Astrocyte of the spinal cord (primary cell): ENCODE results near the gene P2RX7.

Experiments
- DNase-seq: peaks from one replicate; pipeline ENCODE4 v3.0.0; 2011; ENCODE audit warnings: low read depth, low spot score
- H3K4me3 ChIP-seq: 2 replicates; pipeline ENCODE4 v1.5.1; 2011; ENCODE audit warnings: low read depth, mild to moderate bottlenecking, low read length, moderate library complexity
- in situ Hi-C: cut with HindIII; loops from 2 replicates; pipeline ENCODE4 v1.10.0; 2017; ENCODE audit warnings: low sequenced_read_pairs
- TF ChIP-seq, protein P1 (sequence below): IDR thresholded peaks from 2 replicates; pipeline ENCODE4 v1.5.1; 2012; ENCODE audit warnings: low read depth, mild to moderate bottlenecking, low read length, inconsistent platforms

The P2RX7 gene

DNA sequence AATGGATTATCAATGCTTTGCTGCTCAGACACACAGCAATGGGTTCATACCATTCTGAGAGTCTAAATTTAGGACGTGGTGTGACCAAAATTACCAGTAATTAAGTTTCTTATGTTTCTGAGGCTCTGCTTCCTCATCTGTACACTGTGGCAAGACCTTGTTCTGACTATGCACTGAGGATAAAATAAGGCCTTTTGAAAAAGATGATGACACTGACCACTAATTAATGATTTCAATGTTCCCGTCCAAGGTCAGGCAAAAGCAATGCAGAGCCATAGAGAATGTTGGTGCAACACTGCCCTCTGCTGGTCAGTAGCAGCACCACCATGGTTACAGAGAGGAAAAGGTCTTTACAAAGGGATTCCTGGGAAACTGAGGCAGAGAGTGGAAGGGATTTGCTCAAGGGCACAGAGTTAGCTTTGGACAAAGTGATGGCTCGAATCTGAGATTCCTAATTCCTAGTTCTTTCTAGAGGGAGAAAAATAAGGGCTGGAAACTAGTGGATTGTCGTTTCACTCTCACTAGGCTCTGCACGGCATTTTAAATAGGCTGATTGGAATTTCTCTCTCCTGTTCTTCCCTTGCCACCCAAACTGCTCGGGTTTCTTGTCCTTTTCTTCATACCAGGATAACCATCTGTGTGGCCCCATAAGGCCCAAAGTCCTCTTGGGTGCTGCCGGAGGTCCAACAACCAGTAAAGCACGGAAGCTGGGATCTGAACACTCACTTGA is 22.3 kb upstream of the P2RX7 start:
- peak; percentile 59 for DNase-seq
- H3K4me3 ChIP-seq, result no peak overlapping the region
- TF ChIP-seq, protein P1, sequence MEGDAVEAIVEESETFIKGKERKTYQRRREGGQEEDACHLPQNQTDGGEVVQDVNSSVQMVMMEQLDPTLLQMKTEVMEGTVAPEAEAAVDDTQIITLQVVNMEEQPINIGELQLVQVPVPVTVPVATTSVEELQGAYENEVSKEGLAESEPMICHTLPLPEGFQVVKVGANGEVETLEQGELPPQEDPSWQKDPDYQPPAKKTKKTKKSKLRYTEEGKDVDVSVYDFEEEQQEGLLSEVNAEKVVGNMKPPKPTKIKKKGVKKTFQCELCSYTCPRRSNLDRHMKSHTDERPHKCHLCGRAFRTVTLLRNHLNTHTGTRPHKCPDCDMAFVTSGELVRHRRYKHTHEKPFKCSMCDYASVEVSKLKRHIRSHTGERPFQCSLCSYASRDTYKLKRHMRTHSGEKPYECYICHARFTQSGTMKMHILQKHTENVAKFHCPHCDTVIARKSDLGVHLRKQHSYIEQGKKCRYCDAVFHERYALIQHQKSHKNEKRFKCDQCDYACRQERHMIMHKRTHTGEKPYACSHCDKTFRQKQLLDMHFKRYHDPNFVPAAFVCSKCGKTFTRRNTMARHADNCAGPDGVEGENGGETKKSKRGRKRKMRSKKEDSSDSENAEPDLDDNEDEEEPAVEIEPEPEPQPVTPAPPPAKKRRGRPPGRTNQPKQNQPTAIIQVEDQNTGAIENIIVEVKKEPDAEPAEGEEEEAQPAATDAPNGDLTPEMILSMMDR, result peak; percentile 93
- in situ Hi-C loops, result no loop called here

DNA sequence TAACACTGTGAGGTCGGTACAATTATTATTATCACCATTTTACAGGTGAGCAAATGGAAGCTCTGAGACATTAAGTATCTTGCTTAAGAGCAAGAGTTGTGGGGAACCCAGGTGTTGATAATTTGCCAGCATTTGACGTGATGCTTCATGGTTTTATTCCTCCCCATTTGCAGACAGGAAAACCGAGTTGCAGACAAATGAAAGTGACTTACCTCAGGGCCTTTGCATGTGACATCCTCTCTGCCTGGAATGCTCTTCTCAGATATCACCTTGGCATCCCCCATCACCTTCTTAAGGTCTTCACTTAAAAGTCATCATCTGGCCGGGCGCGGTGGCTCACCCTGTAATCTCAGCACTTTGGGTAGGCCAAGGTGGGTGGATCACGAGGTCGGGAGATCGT is 21.0 kb upstream of the P2RX7 start:
- in situ Hi-C loops, result no loop called here
- no peak overlapping the region for H3K4me3 ChIP-seq
- TF ChIP-seq, protein P1, result no peak
- DNase-seq, result no peak

DNA sequence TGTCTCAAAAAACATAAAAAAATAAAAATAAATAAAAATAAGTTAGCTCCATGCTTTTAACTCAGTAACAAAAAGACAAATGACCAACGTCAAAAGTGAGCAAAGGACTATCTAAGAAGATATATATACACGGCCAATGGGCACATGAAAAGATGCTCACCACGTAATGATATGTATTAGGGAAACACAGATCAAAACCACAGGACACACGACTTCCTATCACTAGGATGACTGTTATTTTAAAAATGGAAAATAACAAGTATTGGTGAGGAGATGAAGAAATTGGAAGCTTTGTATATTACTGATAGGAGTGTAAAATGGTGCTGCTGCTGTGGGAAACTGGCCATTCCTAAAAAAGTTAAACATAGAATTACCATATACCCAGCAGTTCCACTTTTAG is 20.2 kb upstream of the P2RX7 start:
- TF ChIP-seq, protein P1, result no peak
- in situ Hi-C loops, result no loop called here
- DNase-seq, result no peak
- no peak overlapping the region for H3K4me3 ChIP-seq

DNA sequence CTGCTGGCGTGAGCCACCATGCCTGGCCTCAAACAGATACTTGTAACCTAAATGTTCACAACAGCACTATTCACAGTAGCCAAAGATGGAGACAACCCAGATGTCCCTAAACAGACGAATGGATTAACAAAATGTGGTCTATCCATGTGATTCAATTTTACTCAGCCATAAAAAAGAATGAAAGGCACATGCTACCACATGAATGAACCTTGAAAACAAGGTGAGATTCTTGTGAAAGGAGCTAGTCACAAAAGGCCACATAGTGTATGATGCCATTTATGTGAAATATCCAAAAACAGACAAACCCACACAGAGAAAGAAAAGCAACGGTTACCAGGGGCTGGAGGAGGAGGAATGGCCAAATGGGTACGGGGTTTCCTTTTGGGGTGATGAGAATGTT is 19.6 kb upstream of the P2RX7 start:
- in situ Hi-C loops, result no loop called here
- TF ChIP-seq, protein P1, result no peak
- H3K4me3 ChIP-seq, result no peak overlapping the region
- DNase-seq, result no peak

DNA sequence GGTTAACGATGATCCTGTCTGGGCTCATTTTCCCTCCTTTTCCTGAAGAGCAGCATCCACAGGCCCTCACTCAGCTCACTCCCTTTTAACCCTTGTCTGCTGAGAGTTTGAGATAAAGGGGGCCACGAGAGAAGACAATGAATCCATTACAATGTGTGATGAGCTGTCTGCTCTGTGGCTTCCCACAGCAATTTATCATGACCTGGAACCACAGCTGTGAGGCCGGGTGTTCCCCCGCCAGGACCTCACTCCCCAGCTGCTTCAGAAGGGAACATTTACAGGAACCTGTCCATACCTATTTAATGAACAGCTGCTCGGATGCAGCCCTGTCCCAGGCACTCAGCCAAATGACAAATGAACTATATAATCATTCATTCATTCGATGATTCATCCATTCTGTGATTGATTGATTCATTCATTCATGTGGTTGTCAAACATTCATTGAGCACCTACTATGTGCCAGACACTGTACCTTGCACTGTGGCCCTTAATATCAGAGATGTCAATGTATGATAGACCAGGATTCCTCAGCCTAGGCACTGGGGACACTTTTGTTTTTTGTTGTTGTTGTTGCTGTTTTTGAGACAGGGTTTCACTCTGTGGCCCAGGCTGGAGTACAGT is 18.5 kb upstream of the P2RX7 start:
- no peak overlapping the region for H3K4me3 ChIP-seq
- DNase-seq, result no peak
- in situ Hi-C loops, result no loop called here
- TF ChIP-seq, protein P1, result no peak

DNA sequence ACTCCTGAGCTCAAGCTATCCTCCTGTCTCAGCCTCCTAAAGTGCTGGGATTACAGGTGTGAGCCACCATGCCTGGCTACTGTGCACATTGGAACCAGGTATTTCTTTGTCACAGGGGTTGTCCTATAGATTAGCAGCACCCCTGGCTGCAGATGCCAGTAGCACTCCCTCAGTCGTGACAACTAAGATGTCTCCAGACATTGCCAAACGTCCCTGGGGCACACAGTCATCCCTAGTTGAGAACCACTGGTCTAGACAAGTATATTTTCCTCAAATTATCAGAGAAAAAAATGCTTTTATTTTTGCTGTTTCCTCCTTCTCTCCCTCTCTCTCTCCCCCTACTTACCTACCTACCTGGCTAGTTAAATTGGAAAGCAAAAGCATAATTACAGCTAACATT is 17.9 kb upstream of the P2RX7 start:
- DNase-seq, result no peak
- TF ChIP-seq, protein P1, result no peak
- H3K4me3 ChIP-seq, result no peak overlapping the region
- in situ Hi-C loops, result no loop called here
